ENCODE results near the gene OPRM1.

DNA sequence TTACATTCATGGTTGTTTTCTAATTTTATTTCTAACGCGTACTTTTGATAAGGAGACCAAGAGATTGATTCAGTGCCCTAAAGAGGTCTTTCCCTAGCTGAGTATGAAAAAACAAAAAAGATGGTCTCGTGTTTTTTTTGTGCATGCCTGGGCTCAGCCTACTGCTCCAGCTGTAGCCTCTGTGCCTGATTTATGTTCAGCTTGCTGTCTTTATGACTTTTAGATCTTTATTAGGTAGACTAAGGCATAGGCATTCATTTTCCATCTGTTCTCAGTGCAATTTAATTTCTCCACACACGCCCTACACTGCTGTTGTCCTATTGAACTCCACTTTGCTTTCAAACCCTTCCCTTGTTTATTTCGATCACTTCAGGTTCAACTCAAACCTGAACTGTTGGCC is 56.5 kb downstream of the OPRM1 start:
- TF ChIP-seq, protein P1, sequence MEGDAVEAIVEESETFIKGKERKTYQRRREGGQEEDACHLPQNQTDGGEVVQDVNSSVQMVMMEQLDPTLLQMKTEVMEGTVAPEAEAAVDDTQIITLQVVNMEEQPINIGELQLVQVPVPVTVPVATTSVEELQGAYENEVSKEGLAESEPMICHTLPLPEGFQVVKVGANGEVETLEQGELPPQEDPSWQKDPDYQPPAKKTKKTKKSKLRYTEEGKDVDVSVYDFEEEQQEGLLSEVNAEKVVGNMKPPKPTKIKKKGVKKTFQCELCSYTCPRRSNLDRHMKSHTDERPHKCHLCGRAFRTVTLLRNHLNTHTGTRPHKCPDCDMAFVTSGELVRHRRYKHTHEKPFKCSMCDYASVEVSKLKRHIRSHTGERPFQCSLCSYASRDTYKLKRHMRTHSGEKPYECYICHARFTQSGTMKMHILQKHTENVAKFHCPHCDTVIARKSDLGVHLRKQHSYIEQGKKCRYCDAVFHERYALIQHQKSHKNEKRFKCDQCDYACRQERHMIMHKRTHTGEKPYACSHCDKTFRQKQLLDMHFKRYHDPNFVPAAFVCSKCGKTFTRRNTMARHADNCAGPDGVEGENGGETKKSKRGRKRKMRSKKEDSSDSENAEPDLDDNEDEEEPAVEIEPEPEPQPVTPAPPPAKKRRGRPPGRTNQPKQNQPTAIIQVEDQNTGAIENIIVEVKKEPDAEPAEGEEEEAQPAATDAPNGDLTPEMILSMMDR (IDR thresholded peaks at IDR 0.05): no peak
- TF ChIP-seq POLR2A (IDR thresholded peaks at IDR 0.05): no peak

Measured in ovary (tissue), 3 donors.